Frontal cortex (tissue), 4 donors: Measurements from ENCODE around the gene MTHFD1L. TPM values are rescaled to one million over a fixed set of nuclear protein-coding genes. Genes with fewer than 3 reads are reported as not detected.

Source experiments
- DNase-seq, 2 donors: peaks; one replicate each; pipeline ENCODE4 v3.0.0; 2012; ENCODE audit warnings: low spot score in 2 of 2
- FAIRE-seq: peaks from 2 replicates; lab custom pipeline; 2012; peaks lifted over from hg19 to GRCh38; lab: Jason Lieb, UNC
- total RNA-seq: library from RNA; depleted of rRNA; stranded (reverse); fragments of >200 nt; gene quantifications from one replicate; pipeline ENCODE4 v1.2.3, GENCODE V29; 2014
- donor health status: control.
- donor health status: control.
- donor health status: control.

The MTHFD1L gene
- total RNA-seq, 1 donor from 2014 or later, result 13.5 TPM

DNA sequence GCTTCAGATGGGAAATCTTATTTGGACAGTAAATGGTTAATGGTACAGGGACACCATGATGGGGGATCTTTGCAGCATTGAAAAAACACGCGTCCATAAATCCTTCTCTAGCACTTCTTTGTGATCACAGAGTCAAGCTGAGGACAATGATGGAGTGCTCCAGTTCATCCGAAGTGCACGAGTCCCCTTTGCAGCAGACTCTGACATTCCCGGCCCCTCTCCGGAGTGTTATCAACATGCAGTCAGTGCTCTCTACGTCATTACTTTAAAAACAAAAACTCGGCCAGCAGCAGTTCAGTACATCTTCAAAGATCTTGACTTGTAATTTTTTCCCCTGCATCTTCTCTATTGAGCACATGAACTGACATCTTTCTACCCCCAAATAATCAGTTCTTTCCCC, 188.8 kb downstream of the MTHFD1L start:
- FAIRE-seq, result no peak

DNA sequence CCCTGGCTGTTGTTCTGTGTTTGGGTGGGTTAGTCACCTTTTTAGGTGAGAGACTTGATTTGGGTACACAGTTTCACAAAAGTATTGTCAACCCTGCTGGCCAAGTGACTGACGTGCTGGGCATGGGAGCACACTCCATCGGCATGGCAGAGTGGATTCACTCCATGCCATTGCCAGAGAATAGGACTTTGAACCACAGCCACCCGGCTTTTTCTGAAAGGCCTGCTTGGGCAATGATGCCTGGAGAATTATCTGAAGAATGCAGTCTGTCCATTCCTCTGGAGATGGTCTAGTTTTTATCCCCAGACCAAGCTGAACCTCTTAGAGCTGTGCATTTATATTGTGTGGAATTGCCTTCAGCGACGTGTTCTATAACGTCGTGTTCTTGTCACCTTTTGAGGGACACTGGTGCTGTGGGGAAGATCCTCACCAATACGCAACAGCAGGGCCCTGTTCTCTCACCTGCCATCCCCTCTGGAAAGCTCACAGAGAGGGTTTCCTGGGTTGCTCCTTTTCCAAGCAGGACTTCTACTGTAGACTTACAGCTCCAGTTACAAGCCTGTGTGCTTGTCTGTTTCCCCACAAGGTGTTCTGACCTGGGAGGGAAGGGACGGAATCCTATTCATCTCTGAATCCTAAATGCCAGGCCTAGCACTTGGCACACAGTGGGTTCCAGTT, 190.9 kb downstream of the MTHFD1L start:
- no peak for FAIRE-seq

More for the DNA sequence above, 188.8 kb downstream of the MTHFD1L start:
- DNase-seq, result no peak

DNA sequence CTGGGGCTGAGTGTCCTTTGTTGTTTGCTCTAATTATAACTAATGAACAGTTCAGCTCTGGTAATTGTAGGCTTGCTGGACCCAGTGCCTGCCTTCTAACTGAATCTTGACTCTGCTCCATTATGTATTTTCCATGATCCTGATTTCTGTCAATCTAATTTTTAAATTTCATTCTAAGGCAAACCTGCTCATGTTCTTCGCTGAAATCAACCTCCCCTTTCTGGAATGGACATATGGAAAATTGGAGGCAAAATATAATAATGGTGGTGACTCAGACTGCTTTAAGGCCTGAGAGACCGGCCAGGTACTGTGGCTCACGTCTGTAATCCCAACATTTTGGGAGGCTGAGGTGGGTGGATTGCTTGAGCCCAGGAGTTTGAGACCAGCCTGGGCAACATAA, 191.6 kb downstream of the MTHFD1L start:
- FAIRE-seq, result no peak
- no peak for DNase-seq

More for the DNA sequence above, 190.9 kb downstream of the MTHFD1L start:
- no peak for DNase-seq

DNA sequence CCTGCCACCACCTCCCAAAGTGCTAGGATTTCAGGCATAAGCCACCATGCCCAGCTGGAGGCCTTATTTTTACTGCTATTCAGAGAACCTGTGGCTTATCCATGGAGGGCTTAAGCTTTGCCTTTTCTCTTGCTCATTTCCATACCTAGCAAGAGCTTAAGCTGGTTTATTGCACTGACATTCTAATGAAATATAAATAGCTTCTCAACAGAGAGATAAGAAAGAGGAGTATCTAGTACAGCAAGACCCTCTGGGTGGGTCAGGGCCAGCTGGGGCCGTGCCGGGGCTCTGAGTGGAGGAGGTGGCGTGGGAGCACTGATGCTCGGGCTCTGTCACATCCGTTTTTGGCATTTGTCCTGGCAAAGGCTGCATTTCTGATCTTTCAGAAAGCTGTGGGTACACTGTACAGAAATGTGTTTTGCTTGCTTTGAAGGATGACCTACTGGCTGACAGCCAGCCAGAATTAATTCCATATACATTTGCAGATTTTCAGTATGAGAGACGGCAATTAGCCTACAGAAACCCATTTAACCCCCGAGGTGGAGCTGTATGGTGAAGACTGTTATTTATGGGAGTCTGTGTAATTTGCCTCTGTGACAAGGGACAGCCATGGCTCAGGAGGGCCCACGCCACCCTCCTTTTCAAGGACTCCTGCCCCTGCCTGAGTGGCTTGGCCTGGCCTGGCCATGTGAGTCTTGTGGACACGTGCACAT, 192.7 kb downstream of the MTHFD1L start:
- FAIRE-seq (no peak), DNase-seq (no peak)

DNA sequence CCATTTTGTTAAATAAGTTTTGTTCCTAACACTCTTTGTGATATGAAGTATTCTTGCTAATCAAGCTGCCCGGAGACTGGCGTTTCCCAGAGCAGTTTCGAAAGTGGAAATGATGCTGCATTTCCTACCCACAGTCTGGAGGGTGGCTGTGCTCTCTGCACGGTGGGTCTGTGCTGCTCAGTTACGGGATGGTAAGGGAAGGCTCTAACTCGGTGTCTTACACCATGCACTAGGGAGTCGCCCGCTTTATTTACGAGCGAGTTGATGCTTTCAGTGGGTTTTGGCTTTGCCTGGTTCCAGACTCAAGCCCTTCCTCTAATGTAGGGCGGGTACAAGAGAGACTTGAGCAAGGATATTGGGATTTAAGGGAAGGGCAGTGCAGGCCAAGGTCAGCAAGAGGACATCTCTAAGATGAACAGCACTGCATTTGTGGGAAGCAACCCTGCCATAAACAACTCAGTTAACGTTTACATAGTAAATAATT, 194.2 kb downstream of the MTHFD1L start:
- no peak for DNase-seq
- FAIRE-seq, result no peak

DNA sequence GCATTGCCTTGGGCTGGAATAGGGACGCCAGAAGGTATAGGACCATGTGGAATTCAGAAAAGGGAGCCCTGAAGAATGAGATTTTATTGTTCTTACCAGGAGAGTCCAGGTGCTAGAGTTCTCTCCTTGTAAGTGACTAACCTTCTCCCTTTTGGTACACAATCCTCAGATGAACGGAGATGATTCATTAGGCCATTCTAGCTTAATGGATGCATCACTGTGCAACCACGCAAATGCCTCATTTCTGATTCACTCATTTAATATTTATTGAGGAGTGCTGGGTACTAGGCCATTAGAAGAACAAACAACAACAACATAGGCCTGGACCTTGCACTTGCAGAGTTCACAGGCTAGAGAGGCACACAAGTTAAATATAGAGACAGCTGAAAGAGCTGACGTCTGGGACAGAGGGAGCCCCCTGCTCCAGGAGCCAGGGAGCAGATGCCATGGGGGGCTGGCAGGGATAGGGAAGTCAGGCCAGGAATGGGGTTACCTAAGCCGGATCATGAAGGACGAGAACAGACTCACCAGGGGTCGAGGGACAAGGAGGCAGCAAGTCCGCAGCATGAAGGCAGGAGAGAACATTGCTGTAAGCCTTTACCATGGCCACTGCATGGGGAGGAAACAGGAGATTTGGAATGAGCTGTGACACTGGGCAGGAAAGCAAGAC, 194.7 kb downstream of the MTHFD1L start:
- no peak for FAIRE-seq
- DNase-seq, result no peak

DNA sequence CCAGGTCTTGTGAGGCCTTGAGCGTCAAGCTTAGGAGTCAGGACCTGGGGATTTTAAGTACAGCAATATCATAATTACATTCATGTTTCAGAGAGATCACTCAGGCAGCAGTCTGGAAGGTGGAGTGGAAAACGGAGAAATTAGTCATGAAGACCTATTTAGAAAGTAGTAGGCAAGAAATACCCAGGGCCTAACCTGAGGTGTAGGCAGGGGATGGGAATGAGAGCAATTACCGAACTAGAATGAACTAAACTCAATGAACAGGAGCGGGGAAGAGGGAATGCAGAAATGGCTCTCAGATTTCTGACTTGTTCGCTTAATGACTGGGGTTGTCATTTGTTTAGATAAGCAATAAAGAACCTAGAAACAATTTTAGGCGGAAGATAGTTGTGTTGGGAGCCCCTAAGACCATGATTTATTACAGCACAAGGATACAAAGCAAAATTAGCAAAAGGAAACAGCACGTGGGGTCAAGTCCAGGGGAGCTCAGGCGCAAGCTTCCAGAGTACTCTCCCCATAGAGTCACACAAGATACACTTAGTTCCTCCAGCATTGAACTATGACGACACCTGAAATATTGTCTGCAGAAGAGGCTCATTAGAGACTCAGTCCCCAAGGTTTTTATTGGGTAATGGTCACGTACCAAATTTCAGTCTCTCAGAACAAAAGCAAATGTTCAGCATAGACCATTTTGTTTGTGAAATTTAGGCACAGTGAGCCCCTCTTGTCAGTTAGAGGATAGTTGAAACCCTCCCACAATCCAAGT, 195.4 kb downstream of the MTHFD1L start:
- no peak for FAIRE-seq
- DNase-seq, result no peak

DNA sequence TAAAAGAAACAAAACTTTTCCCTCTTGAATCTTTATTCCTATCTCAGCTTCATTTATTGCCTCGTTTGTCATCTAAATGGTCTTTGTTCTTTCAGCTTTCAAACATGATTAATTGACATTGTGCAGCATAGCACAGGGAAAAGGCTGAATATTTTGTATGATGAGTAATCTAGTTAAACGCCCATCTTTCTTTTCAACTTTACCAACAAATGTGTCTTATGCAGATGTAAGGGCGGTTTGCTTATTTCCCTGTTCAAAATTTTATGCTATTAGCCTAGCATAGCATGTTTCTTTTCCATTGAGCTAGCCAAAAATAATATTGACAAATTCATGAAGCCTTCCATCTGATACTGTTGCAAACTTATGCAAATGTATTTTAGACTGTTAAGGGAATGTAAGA, 197.8 kb downstream of the MTHFD1L start:
- DNase-seq (no peak), FAIRE-seq (no peak)

DNA sequence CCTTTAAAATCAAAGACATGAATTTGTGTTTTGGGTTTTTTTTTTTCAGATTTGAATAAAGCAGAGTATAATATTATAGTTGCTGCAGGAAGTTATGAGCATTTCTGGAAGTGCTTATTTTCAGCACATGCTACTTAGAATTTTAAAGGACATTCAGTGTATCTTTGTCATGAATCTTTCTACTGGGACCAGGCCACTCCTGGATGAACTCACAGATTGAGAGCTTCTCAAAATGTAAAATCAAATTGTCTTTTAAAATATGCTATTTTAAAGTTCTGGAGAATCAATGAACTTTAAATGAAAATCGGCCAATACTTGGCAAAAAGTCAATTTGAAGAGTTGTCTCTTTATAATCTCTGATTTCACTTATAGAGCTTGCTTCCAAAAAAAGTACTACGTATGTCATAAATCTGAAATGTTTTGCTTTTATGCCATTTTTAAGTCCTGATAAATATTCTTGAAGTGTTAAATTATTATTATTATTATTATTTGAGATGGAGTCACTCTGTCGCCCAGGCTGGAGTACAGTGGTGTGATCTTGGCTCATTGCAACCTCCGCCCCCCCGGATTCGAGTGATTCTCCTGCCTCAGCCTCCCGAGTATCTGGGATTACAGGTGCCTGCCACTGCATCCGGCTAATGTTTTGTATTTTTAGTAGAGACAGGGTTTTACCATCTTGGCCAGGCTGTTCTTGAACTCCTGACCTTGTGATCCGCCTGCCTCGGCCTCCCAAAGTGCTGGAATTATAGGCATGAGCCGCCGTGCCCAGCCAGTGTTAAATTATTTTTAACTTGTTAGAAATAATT, 198.5 kb downstream of the MTHFD1L start:
- FAIRE-seq, result no peak
- no peak for DNase-seq

DNA sequence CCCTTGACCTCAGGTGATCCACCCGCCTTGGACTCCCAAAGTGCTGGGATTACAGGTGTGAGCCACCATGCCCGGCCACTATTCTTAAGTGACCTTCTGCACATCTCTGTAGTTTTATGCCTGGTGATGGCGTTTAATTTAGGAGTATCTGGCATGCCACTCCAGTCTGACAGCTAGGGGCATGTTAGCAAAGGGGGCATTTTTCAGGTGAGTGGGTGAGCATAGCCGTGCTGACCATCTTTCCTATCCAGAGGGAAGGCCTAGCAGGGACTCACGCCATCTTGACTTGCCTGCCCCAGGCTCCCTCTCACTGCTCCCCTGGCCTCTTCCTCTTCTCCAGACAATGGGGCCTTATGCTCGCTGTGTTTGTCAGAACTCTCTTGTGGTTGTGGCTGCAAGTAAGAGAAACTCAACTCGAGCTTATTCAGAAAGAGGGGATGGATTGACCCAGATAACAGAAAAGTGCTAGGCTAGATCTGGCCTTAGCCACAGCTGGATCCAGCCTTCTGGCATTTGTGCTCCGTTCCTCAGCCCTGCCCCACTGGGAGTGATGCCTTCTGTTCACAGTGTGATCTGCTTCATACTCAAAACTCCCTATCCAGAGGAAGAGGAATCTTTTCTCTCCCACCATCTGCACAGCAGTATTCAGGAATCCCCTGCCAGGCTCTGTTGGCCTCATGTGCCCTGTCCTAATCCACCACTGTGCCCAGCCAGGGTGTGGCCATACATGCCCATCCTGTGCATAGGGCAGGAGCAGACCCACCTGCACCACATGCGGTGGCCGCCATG, 199.7 kb downstream of the MTHFD1L start:
- DNase-seq (no peak), FAIRE-seq (no peak)

DNA sequence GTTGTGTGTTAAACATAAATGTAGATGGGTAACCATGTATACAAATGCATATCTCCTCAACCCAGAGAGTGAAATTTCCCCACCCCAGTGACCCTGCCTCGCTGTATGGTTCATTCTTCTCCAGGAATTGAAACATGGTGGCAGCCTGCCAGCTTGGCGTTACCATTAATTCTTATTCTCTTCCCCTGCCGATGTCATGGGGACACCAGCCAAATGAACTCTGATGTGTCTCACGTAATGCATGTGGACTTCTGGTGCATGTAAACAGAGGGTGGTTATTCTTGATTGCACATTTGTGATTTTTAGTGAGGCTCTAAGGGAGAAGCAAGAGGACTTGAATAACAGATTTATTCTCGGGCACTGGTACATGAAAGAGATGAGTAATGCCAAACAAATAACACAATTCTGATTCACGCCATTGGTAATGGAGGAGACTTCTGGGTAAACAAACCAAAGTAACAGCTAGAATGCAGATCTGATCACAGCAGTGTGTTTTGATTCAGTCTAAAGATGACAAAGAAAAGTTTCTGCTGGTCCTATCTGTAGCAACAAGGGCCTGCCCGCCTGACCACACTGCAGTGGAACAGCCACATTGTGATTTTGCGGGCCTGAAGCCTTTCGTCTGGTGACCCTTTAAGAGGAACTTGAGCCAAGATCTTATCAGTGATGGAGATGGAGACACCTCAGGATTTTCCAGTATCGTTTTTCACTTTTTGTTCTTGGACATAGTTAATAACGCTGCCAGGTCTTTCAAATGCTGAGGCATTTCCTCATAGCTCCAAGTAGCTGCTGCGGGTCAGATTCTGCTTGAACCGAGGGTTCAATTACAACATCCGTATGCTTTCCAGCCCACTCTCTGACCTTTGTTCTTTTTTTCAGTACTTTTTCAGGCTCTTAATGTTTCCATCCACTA, 202.4 kb downstream of the MTHFD1L start:
- FAIRE-seq, result no peak
- peak; percentile 6 to 44 for DNase-seq

DNA sequence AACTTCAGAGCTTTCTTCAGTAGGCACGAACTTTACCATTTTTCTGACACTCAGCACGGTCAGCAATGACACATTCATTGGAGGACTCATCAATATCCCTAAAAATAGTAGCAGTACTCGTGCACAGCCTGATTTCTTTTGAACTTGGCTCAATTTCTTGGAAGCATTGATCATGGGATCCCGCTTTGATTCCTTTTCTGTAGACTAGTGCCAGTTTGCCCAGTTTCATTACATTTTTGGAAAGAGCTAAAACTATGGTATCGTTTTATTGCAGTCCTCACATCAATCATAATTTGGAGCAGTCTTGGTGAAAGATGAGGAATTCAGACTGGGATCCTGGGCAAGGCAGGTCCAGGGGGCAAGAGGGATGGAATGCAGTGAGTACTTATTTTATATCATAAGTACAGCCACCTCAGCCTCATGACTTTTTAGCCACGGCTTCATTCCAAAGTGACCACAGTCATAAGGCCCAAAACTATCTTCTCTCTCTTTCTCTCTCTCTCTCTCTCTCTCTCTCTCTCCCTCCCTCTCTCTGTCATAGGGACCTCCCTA, 203.3 kb downstream of the MTHFD1L start:
- FAIRE-seq (no peak), DNase-seq (no peak)

DNA sequence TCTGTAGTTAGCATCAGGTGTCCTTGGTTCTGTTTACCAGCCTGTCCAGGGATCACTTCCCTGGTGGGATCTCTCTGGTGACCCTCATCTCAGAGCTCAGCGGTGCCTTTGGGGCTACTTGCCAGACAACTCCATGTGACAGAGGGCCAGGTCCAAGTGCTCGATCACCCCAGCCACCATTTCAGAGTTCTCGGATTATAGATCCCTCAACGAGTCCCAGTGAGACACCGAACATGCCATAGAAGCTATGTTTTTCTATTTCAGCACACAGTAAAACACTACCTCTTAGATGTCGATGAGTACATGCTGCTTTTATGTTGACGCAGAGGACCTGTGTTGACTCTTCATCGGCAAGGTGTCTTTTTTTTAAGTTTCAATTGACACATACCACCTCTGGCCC, 204.1 kb downstream of the MTHFD1L start:
- DNase-seq, result no peak
- FAIRE-seq, result no peak

DNA sequence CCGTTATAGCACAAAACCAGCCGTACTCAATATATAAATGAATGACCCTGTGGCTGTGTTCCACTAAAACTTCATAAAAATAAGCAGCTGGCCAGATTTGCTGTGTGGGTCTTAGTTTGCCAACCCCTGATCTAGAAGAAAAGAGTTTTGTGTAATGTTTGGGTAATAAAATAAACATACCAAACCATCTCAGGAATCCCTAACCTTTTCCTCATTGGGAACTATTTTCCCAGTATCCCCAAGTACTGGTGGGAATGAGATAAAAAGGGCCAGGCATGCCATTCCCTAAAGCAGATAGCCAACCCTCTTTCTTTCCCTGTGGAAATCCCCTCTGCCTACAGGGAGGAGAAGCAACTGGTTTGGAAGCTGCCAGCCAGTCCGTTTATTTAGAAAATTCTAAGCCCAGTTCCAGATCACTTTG, 205.1 kb downstream of the MTHFD1L start:
- FAIRE-seq (no peak), DNase-seq (no peak)

DNA sequence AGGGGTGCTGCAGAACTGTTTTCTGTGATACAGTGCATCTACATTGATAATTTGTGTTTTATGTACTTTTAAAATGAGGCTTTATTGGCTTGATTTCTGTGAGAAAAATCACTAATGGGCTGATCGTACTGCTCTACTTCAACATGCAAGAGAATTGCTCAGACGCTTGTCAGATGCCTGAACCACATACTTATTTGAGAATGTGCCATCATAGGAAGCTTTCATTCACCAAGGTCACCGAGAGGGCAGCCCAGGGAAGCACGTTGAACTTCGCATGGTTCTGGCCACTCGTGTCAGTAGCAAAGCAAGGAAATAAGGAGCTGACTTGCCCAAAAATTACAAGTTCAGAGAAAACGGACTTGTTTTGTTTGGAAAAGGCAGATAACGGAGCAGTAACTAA, 205.8 kb downstream of the MTHFD1L start:
- DNase-seq (no peak), FAIRE-seq (no peak)

DNA sequence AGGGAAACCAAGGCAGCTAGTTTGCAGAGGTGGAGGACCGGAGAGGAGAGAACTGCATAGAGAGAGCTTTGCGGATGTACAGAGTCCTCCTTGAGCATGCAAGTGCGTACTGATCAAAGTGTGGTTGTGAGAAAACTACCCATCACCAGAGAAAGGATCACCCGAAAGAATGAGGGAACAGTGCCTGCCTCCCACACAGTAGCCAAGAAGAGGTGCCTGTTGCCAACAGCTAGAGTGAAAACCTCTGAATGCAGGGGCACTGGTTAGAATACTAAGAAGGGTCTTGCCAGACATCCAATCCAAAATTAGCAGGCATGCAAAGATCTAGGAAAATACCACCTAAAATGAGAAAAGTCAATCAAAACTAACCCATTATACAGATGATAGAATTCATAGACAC, 207.6 kb downstream of the MTHFD1L start:
- no peak for DNase-seq
- no peak for FAIRE-seq

DNA sequence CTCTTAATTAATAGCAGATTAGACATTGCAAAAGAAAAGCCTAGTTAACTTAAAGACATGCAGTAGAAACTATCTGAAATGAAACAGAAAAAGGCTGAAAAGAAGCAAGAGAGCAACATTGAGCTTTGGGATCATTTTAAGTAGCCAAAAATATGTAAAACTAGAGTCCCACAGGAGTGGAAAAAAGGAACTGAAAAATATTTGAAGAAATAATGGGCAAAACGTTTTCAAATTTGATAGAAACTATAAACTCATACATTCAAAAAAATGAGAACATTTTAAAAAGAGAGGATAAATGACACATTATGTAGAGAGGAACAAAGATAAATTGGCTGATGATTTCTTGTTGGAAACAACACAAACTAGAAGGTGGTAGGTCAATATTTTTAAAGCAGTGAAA, 208.2 kb downstream of the MTHFD1L start:
- DNase-seq, result no peak
- no peak for FAIRE-seq
